Endothelial cell of umbilical vein (primary cell): ENCODE measurements around the gene AMZ1.

Source experiments
- CTCF ChIP-seq, 2 donors: IDR thresholded peaks; 1 replicate in 1 of 2; 2 replicates in 1 of 2; pipeline ENCODE4 v1.5.1; 2011; ENCODE audit warnings: low read length in 2 of 2, mild to moderate bottlenecking in 2 of 2, moderate library complexity in 2 of 2, control low read depth in 1 of 2, inconsistent platforms in 1 of 2, low read depth in 1 of 2; ENCODE audit not compliant: insufficient read depth in 1 of 2; ENCODE audit errors: extremely low read depth in 1 of 2
- MYC ChIP-seq: IDR thresholded peaks from one replicate; pipeline ENCODE4 v1.6.1; 2011; ENCODE audit warnings: mild to moderate bottlenecking, low read depth, low read length
- POLR2A ChIP-seq: IDR thresholded peaks from 2 replicates; pipeline ENCODE4 v1.6.1; 2012; ENCODE audit warnings: low read depth, mild to moderate bottlenecking, control low read depth, low read length
- POLR2AphosphoS5 ChIP-seq: IDR thresholded peaks from 2 replicates; pipeline ENCODE4 v1.6.1; 2012; ENCODE audit warnings: low read depth, mild to moderate bottlenecking, control low read depth, low read length, moderate library complexity; ENCODE audit not compliant: insufficient read depth

GRCh38 chr7:2666588-2667250, 21.3 kb upstream of the AMZ1 start:
- TF ChIP-seq POLR2A (no peak), CTCF (IDR thresholded peaks at IDR 0.05; ENCODE audit: extremely low read depth in 1 of 2, insufficient read depth in 1 of 2, low read depth in 1 of 2, low read length in 2 of 2) (no peak), POLR2AphosphoS5 (no peak), MYC (no peak)
